HUDEP-2 (cell line): ENCODE data around the gene TTC38.
"Not testable (repeated sequence)": the region's sequence is repeated elsewhere in the genome, so short reads cannot be mapped to it uniquely, and the experiment has no call there.

Source experiments
- DNase-seq, 76 experiments: peaks; one replicate each; lab custom pipeline; 2025; ENCODE audit not compliant: unreplicated experiment in 76 of 76; lab: John Stamatoyannopoulos, UW

TTC38 gene

DNA sequence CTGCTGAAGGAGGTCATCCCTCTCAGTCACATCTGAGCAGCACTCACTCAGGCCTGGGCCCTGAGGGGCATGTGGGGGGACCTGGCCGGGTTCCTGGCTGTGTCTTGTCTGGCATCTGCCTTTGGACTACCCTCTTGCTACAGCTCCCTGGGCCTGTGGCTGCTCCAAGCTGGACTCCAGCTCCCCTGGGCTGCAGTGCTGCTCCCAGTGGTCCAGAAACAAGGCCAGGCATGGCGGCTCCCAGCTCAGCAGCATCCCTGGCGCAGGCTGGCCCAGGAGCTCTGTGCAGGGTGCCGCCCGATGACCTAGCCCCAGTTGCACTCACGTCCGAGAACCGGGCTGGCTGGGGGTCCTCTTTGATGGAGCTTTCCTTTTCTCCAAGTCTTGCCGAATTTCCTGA is 23.0 kb upstream of the TTC38 start:
- no peak for DNase-seq

DNA sequence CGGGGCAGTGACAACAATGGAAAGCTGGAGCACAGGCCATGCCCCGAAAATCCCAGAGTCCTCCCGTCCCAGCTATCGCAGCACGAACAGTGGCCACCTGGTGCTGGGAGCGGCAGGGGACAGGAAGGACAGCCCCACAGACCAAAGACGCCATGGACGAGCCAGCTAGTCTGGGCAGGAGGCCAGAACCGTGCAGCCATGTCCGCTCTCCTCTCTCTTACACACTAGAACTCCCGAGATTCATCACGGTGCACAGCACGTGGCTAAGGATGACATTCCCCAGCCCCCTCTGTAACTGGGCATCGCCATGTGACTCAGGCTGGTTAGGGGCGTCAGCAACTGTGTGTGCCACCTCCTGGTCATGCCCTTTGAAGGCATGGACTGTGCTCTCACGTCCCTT is 22.3 kb upstream of the TTC38 start:
- DNase-seq = no peak

DNA sequence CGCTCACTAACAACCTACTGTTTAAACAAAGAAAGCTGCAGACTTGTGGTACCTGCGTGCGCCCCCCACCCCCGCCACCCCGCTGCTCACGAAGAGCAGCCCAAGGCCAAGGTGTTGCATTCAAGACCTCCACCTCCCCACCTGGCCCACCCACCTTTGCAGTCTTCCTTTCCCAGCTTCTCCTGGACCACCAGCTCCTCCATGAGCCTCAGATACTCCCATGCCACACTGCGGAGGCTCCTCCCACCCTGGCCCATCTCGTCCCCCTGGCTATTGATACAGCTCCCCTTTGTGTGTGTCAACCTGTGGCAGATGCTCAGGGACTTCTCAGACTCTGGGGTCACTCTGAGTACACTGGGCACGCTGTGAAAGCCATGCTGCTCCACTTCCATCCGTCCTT is 21.6 kb upstream of the TTC38 start:
- DNase-seq = no peak

DNA sequence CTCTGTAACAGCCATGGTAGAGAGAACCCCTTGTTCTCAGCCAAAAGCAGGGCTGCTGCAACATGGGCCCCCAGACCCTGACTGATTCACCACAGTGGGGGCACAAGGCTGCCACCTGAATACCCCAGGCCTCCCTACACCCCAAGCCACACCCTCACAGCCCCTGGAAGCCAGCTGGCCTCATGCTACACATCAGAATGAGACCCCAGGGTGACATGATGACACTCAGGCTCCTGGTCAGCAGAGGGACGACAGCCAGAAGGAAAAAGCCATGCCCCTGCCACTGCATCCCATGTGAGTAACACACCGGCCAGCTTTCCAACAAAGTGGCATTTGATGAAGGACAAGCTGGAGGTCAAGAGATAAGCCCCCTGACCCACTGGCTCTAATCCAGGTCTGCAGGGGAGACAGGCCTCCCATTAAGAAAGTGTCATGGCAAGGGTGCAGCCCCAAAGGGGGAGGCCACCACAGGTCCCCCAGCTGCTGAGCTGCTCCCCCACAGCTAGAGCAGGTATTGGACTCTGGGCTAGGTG is 20.3 kb upstream of the TTC38 start:
- no peak for DNase-seq

DNA sequence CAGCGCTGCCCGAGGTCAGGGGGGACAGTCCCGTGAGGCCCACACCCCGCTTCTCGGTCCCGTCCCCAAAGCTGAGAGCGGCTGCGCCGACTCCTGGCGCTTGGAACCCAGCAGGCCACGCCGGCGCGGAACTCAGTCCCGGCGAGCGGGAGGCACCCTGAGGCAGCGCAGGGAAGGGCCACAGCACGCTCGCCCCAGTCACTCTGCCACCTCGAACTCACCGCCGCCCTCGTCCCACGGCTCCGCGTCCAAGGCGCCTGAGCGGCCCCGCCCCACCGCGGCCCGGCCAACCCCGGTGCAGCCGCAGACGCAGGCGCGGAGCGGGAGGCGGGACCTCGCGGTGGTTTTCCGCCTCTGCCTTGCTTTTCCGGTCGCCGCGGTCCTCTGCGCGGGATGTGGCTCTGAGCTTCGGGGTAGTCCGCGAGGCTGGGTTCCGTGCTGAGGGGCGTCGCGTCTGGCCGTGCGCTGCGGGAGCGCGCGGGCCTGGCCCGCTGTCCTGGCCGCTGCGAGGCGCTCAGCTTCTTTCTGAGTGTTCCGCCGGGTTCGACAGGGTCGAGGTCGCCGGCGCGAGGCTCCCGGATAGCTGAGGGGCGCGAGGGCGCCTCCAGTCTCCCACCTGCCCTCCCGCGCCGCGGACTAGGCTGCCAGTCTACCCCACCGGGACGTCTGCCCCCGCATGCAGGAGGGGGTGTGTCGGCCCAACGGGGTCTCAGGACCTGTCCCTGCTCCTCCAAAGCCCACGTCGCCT is 17.6 kb upstream of the TTC38 start, which contains the start of gene CDPF1:
TSS of gene CDPF1 (minus strand) at position 259 of the 748 bp plus-strand sequence. CDS start 2,009 bp downstream, outside the sequence.
- DNase-seq = peak in 72 of 76 experiments; percentile 30 to 91 (median 84)

DNA sequence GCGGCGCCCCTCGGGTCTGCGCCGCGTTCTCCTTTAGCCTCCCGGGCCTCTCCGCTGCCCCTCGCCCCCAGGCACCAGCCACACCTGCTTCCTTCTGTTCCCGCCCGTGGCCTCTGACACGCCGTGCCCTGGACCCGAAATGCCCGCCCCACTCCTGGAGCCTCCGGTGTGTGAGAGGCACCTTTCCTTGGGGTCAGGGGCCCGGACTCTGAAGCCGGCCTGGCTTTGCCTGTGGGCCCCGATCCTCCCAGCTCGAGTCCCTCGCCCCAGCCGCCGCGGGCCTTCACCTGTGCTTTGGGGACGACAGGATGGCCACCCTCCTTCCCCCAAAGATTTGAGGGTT is 17.1 kb upstream of the TTC38 start:
- DNase-seq = peak in 2 of 76 experiments; percentile 16 to 33

DNA sequence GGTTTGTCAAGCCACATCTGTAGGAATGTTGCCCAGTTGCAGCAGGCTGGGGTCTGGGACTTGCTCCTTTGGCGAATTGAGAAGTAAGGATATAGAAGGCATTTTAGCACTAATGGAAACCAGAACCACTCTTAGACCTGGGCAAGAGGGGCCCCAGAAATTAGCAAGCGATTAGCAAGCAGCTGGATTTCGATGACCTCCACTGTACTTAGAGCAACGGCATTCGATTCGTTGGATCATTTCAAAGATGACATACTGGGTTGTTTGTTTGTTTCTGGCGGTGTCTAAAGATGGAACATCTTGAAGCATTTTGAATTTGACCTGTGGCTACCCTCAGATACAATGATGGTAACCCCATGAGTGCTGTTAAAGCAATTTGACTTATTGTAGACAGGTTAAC is 16.5 kb upstream of the TTC38 start:
- peak in 2 of 76 experiments; percentile 32 to 44 for DNase-seq

DNA sequence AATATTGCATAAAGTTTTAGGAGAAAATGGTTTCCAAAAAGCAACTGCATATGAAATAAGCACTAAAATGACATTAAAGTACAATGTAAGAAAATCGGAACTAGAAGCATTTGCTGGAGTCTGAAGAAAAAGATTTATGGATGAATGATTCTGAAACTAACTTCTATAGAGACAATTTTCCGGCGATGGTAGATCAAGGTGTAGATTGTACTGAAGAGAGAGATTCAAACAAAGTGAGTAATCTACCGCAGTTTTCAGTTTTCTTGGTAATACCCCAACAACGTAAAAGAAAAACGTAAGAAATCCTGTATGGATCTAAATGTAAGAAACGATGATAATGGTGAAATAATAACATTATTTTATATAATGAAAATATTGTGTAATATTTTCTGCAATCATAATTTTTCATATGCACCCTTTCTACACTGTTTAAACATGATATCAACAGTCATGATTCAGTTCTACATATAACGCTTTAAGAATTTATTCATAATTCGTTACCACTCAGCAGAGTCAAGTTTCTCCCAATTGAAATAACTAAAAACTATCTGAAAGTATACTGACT is 15.9 kb upstream of the TTC38 start:
- DNase-seq = no peak

DNA sequence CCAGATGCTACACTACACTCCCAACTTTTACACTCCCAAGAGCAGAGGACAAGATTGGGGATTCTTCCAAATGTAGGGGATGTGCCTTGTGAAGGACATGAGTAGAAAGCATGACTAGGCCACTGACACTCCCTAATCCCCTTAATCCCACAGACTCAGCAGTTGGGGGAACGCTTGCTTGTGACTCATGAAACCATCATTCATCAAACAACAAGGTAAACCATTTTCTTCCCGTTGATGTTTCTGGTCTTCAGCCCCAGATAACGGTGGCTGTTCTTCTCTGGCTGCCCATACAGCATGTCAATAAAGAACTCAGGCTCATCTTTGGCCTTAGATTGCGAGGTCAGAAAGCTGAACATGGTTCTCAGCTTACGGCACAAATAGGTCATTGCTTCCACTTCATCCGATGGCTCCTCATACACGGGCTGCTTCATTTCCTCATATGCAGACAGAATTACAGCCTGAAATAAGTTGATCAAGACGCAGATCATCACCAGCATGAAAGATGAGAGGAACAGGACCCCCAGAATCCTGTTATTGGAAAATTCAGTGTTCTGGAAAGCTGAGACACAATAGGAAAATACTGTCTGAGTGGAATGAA is 11.3 kb upstream of the TTC38 start:
- DNase-seq = no peak

DNA sequence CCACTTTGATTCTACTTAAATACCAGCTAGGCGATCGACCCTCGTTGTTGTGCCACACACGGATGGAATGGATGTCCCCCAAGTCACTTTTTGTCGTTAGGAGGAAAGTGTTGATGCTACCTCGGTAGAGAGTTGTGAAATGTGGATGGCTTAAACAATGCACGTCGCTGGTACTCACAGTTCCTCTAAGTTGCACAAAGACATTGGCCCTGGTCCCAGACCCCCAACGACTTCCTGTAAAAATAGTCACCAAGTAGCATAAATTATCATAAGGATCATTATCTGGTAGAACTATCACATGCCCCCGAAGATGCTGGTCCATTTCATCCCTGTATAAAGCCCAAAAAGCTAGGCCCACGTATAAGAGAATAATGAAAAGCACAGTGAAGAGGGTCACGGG is 8.4 kb upstream of the TTC38 start:
- DNase-seq = no peak

DNA sequence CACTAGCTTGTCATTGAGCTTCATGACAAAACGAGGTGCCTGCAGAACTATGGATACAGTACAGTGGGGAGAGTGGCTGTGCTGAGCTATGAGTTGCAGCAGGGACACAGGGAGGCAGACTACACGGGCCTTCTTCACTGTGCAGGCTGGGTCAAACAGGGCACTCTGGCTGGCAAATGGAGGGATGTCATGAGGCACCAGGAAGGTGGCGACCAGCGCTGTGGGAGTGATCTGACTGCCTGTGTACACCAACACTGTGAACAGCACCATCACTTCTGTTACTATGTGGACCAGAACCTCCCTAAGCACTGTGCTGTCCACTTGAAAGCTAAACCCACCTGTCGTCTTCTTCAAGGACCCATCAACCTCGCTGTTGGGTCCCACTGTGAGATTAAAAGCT is 7.8 kb upstream of the TTC38 start:
- no peak for DNase-seq

DNA sequence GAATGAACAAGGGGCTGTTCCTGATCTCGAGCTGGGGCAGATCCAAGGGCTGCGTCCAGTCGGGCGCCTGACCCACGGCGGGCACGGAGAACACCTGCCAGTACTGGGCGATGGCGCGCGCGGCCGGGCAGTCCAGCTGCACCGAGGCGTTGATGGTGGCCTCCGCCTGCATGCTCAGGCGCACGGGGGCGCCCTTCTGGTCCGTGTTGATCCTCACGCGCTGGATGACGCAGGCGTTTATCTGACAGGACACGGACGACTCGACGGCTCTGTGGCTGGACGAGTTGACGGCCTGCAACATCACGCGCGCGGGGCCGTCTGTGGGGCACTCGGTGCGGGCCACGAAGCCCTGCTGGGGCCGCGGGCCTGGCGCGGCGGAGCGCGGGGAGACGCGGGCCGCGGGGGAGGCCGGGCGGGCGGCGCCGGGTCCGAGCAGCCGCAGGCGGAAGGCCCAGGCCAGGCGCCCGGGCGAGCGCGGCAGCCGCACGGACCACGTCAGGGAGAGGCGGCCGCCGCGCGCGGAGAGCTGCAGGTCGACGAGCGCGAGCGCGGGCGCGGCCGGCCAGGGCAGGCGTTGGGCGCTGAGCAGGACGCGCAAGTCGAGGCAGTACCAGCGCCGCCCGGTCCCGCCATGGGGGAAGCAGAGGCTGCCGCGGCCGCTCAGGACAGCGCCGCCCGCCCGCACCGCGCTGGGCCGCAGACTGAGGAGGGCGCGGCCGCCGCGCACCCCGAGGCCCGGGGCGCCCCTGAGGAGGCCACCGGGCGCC is 5.2 kb upstream of the TTC38 start:
- DNase-seq = peak in 28 of 76 experiments; percentile 5 to 71 (median 39)

DNA sequence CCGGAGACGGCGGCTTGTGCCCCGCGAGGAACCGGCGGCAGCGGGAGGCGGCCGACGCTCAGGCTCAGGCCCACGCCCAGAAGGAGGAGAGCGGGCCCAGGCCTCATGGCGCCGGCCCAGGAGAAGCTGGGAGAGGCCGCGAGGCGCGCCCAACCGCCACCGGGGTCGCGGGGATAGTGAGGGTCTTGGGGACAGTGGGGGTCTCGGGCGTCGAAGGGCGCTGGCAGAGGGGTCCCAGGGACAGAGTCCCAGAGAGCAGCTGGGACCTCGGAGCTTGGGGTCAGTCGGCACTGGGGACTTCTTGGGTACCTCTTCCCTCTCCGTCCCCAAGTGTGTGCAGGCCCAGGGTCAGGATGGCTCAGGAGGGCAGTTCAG is 4.6 kb upstream of the TTC38 start, which contains the start of gene PKDREJ:
TSS of gene PKDREJ (minus strand) at position 128 of the 375 bp plus-strand sequence. CDS start at position 107, 21 bp downstream.
- no peak for DNase-seq

DNA sequence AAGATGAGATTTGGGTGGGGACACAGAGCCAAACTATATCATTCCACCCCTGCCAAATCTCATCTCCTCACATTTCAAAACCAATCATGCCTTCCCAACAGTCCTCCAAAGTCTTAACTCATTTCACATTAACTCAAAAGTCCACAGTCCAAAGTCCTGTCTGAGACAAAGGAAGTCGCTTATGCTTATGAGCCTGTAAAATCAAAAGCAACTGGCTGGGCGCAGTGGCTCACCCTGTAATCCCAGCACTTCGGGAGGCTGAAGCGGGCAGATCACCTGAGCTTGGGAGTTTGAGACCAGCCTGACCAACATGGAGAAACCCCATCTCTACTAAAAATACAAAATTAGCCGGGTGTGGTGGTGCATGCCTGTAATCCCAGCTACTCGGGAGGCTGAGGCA is 3.3 kb upstream of the TTC38 start:
- DNase-seq = not testable (repeated sequence)

DNA sequence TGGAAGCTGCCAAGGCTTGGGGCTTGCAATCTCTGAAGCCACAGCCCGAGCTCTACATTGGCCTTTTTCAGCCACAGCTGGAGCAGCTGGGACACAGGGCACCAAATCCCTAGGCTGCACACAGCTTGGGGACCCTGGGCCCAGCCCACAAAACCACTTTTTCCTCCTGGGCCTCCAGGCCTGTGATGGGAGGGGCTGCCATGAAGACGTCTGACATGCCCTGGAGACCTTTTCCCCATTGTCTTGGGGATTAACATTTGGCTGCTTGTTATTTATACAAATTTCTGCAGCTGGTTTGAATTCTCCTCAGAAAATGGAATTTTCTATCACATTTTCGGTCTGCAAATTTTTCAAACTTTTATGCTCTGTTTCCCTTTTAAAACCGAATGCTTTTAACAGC is 2.2 kb upstream of the TTC38 start:
- DNase-seq = not testable (repeated sequence)

DNA sequence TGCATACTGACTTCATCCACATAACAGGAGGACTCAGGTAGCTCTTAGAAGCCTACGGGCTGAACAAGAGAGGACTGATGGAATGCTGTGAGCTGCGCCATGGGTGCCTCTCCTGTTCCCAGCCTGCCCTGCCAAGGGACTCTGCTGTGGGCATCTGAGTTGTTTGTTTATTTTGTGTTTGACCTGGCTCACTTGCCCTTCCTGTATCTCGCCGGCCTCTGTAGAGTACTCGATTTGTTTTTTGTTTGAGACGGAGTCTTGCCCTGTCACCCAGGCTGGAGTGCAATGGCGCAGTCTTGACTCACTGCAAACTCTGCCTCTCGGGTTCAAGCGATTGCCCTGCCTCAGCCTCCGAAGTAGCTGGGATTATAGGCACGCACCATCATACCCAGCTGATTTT is 1.8 kb downstream of the TTC38 start:
- no peak for DNase-seq

DNA sequence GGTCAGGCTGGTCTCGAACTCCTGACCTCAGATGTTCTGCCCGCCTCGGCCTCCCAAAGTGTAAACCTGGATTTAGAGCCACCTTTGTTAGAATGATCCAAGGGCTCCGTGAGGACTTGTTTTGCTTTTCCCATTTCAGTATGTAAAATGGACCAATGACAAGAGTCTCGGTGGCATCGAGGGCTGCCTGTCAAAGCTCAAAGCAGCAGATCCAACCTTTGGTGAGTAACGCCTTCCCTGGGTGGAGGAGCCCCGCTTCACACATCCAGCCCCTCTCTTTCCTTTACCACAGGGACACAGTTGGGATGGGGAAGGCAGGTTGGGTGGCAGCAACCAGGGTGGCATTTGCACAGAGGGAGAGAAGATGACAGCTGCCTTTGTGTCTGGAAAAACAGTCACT is 4.4 kb downstream of the TTC38 start:
- DNase-seq = no peak

DNA sequence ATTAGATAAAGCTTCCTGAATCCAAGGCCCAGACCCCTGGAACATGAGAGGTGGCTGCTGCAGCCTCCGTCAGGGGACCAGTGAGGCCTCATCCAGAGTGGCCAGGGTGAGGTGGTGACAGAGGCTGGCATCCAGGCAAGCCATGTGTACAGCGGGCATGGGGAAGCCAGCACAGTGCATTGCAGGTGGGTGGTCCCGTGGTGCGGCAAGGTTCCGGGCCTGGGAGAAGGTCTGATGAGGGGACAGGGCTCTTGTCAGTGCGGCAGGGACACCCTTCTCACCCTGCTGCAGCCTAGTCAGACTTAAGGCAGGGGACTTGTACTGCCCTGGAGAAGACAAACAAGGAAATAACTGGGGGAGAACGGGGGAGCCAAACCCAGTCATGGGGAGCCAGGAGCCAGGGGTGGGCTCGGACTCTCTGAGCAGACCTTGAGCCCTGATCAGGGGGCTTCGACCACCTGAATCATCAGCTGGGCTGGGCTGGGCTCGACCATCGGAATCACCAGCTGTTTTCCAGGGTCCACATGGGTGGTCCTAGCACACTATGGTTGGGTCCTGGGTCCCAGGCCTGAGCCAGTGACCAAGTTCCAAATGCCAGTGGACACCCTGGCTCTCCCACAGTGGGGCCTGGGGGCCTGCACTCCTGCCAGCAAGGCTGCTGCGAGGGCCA is 5.1 kb downstream of the TTC38 start:
- no peak for DNase-seq

DNA sequence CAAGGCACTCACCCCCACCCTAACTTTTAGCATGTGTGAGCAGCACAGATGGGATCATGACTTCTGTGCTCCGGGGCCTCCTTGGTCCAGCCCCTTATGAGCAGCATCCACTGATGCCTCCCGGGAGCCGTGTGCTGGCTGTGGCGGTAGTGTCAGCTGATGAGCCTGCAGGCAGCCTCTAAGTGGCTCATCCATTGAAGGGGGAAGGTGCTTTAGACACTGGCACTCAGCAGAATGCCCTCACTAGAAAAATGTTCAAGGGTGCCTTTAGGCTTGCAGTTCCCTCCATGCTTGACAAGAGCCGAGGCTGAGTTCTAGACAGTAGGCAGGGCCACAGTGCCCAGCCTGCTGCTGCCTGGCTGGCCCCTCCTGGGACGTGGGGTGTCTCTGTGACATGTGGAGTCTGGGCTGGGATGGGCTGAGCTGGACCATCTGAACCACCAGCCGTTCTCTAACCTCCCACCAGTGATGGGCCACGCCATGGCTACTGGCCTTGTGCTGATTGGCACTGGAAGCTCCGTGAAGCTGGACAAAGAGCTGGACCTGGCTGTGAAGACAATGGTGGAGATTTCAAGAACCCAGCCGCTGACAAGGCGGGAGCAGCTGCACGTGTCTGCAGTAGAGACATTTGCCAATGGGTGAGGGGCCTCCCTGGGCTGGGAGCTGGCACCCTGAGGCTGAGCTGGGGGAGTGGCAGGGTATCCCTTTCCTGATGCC is 5.8 kb downstream of the TTC38 start:
- DNase-seq = no peak

DNA sequence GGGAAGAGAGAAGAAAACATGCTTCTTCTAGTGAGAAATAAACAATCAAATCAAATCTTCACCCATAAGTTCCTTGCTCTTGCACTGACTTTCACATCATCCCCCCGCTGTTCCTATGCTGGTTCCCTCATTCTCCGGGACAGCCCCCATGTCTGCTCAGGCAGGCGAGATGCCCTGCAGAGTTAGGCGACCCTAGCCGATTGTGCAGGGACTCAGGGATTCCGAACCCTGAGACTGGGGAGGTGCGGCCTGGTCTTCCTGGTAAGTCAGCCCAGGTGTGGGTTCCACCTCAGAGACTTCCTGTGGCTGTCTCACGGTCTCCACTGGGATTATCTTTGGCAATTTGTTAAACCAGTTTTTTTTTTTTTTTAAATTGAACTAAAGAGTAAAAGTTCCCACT is 6.6 kb downstream of the TTC38 start:
- DNase-seq = no peak
